Measurements from ENCODE around the gene FAM177A1.

Gene FAM177A1

GRCh38 chr14:35113308-35113950, 67.4 kb downstream of the FAM177A1 start:
- H3K9me3 ChIP-seq (ENCODE audit: control extremely low read depth in 1 of 5, control insufficient read depth in 4 of 5, insufficient read depth in 2 of 5, low read depth in 1 of 5, low read length in 4 of 5): peaks cover 0 to 16% (median 8%) of the 10 kb centered on the region in 5 experiments
- ChIA-PET POLR2A (no interaction called here), CTCF (interaction anchor here (0.9 to 2.1 kb wide), 4 partner anchors 10 to 304 kb away, joined by 3 to 6 read pairs (median 3); no protein-coding TSS in a partner anchor)
- no peak for DNase-seq
- peaks cover 33 to 66% (median 46%) of the 10 kb centered on the region in 4 experiments for H3K36me3 ChIP-seq (ENCODE audit: control insufficient read depth in 4 of 4, insufficient read depth in 4 of 4, low read length in 3 of 4)
- no peak overlapping the region for H3K27ac ChIP-seq (ENCODE audit: insufficient read depth in 1 of 2, low read depth in 1 of 2, low read length in 2 of 2, poor library complexity in 1 of 2, severe bottlenecking in 2 of 2)
- H3K27me3 ChIP-seq (replicated peaks in 2 of 5; ENCODE audit: control insufficient read depth in 4 of 5, insufficient read depth in 5 of 5, low read length in 4 of 5): no peaks in the 10 kb centered on the region
- no peak overlapping the region for H3K4me3 ChIP-seq (ENCODE audit: control insufficient read depth in 1 of 7, extremely low read depth in 1 of 7, insufficient read depth in 4 of 7, low read depth in 2 of 7, low read length in 6 of 7)
- H3K4me1 ChIP-seq (ENCODE audit: control extremely low read depth in 1 of 4, control insufficient read depth in 4 of 4, insufficient read depth in 4 of 4, low read length in 3 of 4): no peaks in the 10 kb centered on the region
- 100% methylated on average over 4 of the region's 4 CpGs for WGBS (ENCODE audit: insufficient coverage)

- CTCF ChIA-PET: interaction anchor here (2.1 kb wide), 1 partner anchor 304 kb away, joined by 6 read pairs; no protein-coding TSS in a partner anchor
- peaks cover 33 to 60% (median 45%) of the 10 kb centered on the region in 4 experiments for H3K36me3 ChIP-seq (ENCODE audit: control insufficient read depth in 4 of 4, insufficient read depth in 4 of 4, low read length in 3 of 4)
- no CpG with 5 or more reads among the region's 2 CpGs for WGBS (ENCODE audit: insufficient coverage)
These were observed 68.0 kb downstream of the FAM177A1 start for GRCh38 chr14:35114036-35114435.

GRCh38 chr14:35116242-35116641, 70.2 kb downstream of the FAM177A1 start:
- WGBS (ENCODE audit: insufficient coverage): 100% methylated on average over 4 of the region's 4 CpGs
- ChIA-PET POLR2A (no interaction called here), CTCF (no interaction called here)
- Histone ChIP-seq H3K4me3 (ENCODE audit: control insufficient read depth in 1 of 7, extremely low read depth in 1 of 7, insufficient read depth in 4 of 7, low read depth in 2 of 7, low read length in 6 of 7) (no peak overlapping the region), H3K36me3 (ENCODE audit: control insufficient read depth in 4 of 4, insufficient read depth in 4 of 4, low read length in 3 of 4) (peaks cover 25 to 40% (median 31%) of the 10 kb centered on the region in 4 experiments), H3K9me3 (ENCODE audit: control extremely low read depth in 1 of 5, control insufficient read depth in 4 of 5, insufficient read depth in 2 of 5, low read depth in 1 of 5, low read length in 4 of 5) (peaks cover 0 to 14% (median 8%) of the 10 kb centered on the region in 5 experiments), H3K4me1 (ENCODE audit: control extremely low read depth in 1 of 4, control insufficient read depth in 4 of 4, insufficient read depth in 4 of 4, low read length in 3 of 4) (peaks cover 0 to 8% (median 7%) of the 10 kb centered on the region in 4 experiments), H3K27ac (ENCODE audit: insufficient read depth in 1 of 2, low read depth in 1 of 2, low read length in 2 of 2, poor library complexity in 1 of 2, severe bottlenecking in 2 of 2) (no peak overlapping the region), H3K27me3 (replicated peaks in 2 of 5; ENCODE audit: control insufficient read depth in 4 of 5, insufficient read depth in 5 of 5, low read length in 4 of 5) (no peaks in the 10 kb centered on the region)
- DNase-seq: no peak

More at GRCh38 chr14:35114036-35114435, 68.0 kb downstream of the FAM177A1 start:
- Histone ChIP-seq H3K27ac (ENCODE audit: insufficient read depth in 1 of 2, low read depth in 1 of 2, low read length in 2 of 2, poor library complexity in 1 of 2, severe bottlenecking in 2 of 2) (no peak overlapping the region), H3K27me3 (replicated peaks in 2 of 5; ENCODE audit: control insufficient read depth in 4 of 5, insufficient read depth in 5 of 5, low read length in 4 of 5) (no peaks in the 10 kb centered on the region), H3K9me3 (ENCODE audit: control extremely low read depth in 1 of 5, control insufficient read depth in 4 of 5, insufficient read depth in 2 of 5, low read depth in 1 of 5, low read length in 4 of 5) (peaks cover 0 to 16% (median 8%) of the 10 kb centered on the region in 5 experiments), H3K4me1 (ENCODE audit: control extremely low read depth in 1 of 4, control insufficient read depth in 4 of 4, insufficient read depth in 4 of 4, low read length in 3 of 4) (no peaks in the 10 kb centered on the region), H3K4me3 (ENCODE audit: control insufficient read depth in 1 of 7, extremely low read depth in 1 of 7, insufficient read depth in 4 of 7, low read depth in 2 of 7, low read length in 6 of 7) (no peak overlapping the region)
- POLR2A ChIA-PET: interaction anchor here (0.6 kb wide), 1 partner anchor 20 kb away, joined by 4 read pairs; no protein-coding TSS in a partner anchor
- no peak for DNase-seq

GRCh38 chr14:35117112-35117511, 71.0 kb downstream of the FAM177A1 start:
- ChIA-PET CTCF (no interaction called here), POLR2A (no interaction called here)
- no peak for DNase-seq
- H3K4me1 ChIP-seq (ENCODE audit: control extremely low read depth in 1 of 4, control insufficient read depth in 4 of 4, insufficient read depth in 4 of 4, low read length in 3 of 4): peaks cover 0 to 11% (median 7%) of the 10 kb centered on the region in 4 experiments
- H3K27ac ChIP-seq (ENCODE audit: insufficient read depth in 1 of 2, low read depth in 1 of 2, low read length in 2 of 2, poor library complexity in 1 of 2, severe bottlenecking in 2 of 2): no peak overlapping the region
- no peak overlapping the region for H3K4me3 ChIP-seq (ENCODE audit: control insufficient read depth in 1 of 7, extremely low read depth in 1 of 7, insufficient read depth in 4 of 7, low read depth in 2 of 7, low read length in 6 of 7)
- H3K27me3 ChIP-seq (replicated peaks in 2 of 5; ENCODE audit: control insufficient read depth in 4 of 5, insufficient read depth in 5 of 5, low read length in 4 of 5): no peaks in the 10 kb centered on the region
- H3K36me3 ChIP-seq (ENCODE audit: control insufficient read depth in 4 of 4, insufficient read depth in 4 of 4, low read length in 3 of 4): peaks cover 23 to 32% (median 25%) of the 10 kb centered on the region in 4 experiments
- H3K9me3 ChIP-seq (ENCODE audit: control extremely low read depth in 1 of 5, control insufficient read depth in 4 of 5, insufficient read depth in 2 of 5, low read depth in 1 of 5, low read length in 4 of 5): peaks cover 0 to 6% (median 2%) of the 10 kb centered on the region in 5 experiments
- 100% methylated on average over 2 of the region's 2 CpGs for WGBS (ENCODE audit: insufficient coverage)

- no peaks in the 10 kb centered on the region for H3K27me3 ChIP-seq (replicated peaks in 2 of 5; ENCODE audit: control insufficient read depth in 4 of 5, insufficient read depth in 5 of 5, low read length in 4 of 5)
- no peak for DNase-seq
- ChIA-PET POLR2A (interaction anchor here (1.2 to 2.1 kb wide), 2 partner anchors 53 to 283 kb away, joined by 3 to 13 read pairs; partner anchors contain the start of gene NFKBIA), CTCF (interaction anchor here (0.6 to 1.7 kb wide), 5 partner anchors 14 to 713 kb away, joined by 3 to 4 read pairs (median 3); no protein-coding TSS in a partner anchor)
- H3K27ac ChIP-seq (ENCODE audit: insufficient read depth in 1 of 2, low read depth in 1 of 2, low read length in 2 of 2, poor library complexity in 1 of 2, severe bottlenecking in 2 of 2): peak overlapping the region; percentile 99 to 100
- peak overlapping the region; percentile 50 to 98 (median 92) for H3K4me3 ChIP-seq (ENCODE audit: control insufficient read depth in 1 of 7, extremely low read depth in 1 of 7, insufficient read depth in 4 of 7, low read depth in 2 of 7, low read length in 6 of 7)
- peaks cover 0 to 8% (median 3%) of the 10 kb centered on the region in 4 experiments for H3K36me3 ChIP-seq (ENCODE audit: control insufficient read depth in 4 of 4, insufficient read depth in 4 of 4, low read length in 3 of 4)
- peaks cover 7 to 29% (median 24%) of the 10 kb centered on the region in 4 experiments for H3K4me1 ChIP-seq (ENCODE audit: control extremely low read depth in 1 of 4, control insufficient read depth in 4 of 4, insufficient read depth in 4 of 4, low read length in 3 of 4)
- 35% methylated on average over 31 of the region's 34 CpGs for WGBS (ENCODE audit: insufficient coverage)
- H3K9me3 ChIP-seq (ENCODE audit: control extremely low read depth in 1 of 5, control insufficient read depth in 4 of 5, insufficient read depth in 2 of 5, low read depth in 1 of 5, low read length in 4 of 5): no peaks in the 10 kb centered on the region
These were observed 75.2 kb downstream of the FAM177A1 start for GRCh38 chr14:35121026-35121886.

GRCh38 chr14:35121887-35122695, 76.0 kb downstream of the FAM177A1 start, which contains the start of the genes PPP2R3C and PRORP:
Gene PPP2R3C, minus strand, starts transcription at chr14:35121990. Its CDS starts 31 bp downstream, at chr14:35121959.
Gene PRORP, plus strand, starts transcription at chr14:35122552. Its CDS starts 694 bp downstream, at chr14:35123246.
- POLR2A ChIA-PET: interaction anchor here (1.2 to 2.1 kb wide), 2 partner anchors 54 to 283 kb away, joined by 3 to 13 read pairs; partner anchors contain the start of gene NFKBIA
- WGBS (ENCODE audit: insufficient coverage): 0% methylated on average over 45 of the region's 57 CpGs
- peak; percentile 95 to 99 (median 97) for DNase-seq
- peaks cover 7 to 29% (median 24%) of the 10 kb centered on the region in 4 experiments for H3K4me1 ChIP-seq (ENCODE audit: control extremely low read depth in 1 of 4, control insufficient read depth in 4 of 4, insufficient read depth in 4 of 4, low read length in 3 of 4)
- H3K27me3 ChIP-seq (replicated peaks in 2 of 5; ENCODE audit: control insufficient read depth in 4 of 5, insufficient read depth in 5 of 5, low read length in 4 of 5): no peaks in the 10 kb centered on the region
- peaks cover 4 to 13% (median 6%) of the 10 kb centered on the region in 4 experiments for H3K36me3 ChIP-seq (ENCODE audit: control insufficient read depth in 4 of 4, insufficient read depth in 4 of 4, low read length in 3 of 4)
- peak within 1 kb of the TSS; percentile 50 to 98 (median 92) for H3K4me3 ChIP-seq (ENCODE audit: control insufficient read depth in 1 of 7, extremely low read depth in 1 of 7, insufficient read depth in 4 of 7, low read depth in 2 of 7, low read length in 6 of 7)
- CTCF ChIA-PET: interaction anchor here (0.6 to 2.8 kb wide), 8 partner anchors 14 to 713 kb away, joined by 3 to 12 read pairs (median 3); no protein-coding TSS in a partner anchor
- H3K27ac ChIP-seq (ENCODE audit: insufficient read depth in 1 of 2, low read depth in 1 of 2, low read length in 2 of 2, poor library complexity in 1 of 2, severe bottlenecking in 2 of 2): peak within 1 kb of the TSS; percentile 99 to 100
- no peaks in the 10 kb centered on the region for H3K9me3 ChIP-seq (ENCODE audit: control extremely low read depth in 1 of 5, control insufficient read depth in 4 of 5, insufficient read depth in 2 of 5, low read depth in 1 of 5, low read length in 4 of 5)
